Cerebellar nuclear complex (tissue), 1 donor: ENCODE data around the gene CARD9.

ENCODE experiments used
- DNase-seq, 2 experiments: peaks; one replicate each; lab custom pipeline; 2025; lab: John Stamatoyannopoulos, UW

CARD9 gene

GRCh38 chr9:136335296-136336155, 37.9 kb downstream of the CARD9 start:
- no peak for DNase-seq

GRCh38 chr9:136334541-136334940, 38.9 kb downstream of the CARD9 start:
- no peak for DNase-seq

GRCh38 chr9:136333486-136333885, 40.0 kb downstream of the CARD9 start:
- DNase-seq: no peak

GRCh38 chr9:136333045-136333444, 40.4 kb downstream of the CARD9 start:
- DNase-seq: no peak

GRCh38 chr9:136332482-136332983, 40.9 kb downstream of the CARD9 start:
- DNase-seq: no peak

DNA sequence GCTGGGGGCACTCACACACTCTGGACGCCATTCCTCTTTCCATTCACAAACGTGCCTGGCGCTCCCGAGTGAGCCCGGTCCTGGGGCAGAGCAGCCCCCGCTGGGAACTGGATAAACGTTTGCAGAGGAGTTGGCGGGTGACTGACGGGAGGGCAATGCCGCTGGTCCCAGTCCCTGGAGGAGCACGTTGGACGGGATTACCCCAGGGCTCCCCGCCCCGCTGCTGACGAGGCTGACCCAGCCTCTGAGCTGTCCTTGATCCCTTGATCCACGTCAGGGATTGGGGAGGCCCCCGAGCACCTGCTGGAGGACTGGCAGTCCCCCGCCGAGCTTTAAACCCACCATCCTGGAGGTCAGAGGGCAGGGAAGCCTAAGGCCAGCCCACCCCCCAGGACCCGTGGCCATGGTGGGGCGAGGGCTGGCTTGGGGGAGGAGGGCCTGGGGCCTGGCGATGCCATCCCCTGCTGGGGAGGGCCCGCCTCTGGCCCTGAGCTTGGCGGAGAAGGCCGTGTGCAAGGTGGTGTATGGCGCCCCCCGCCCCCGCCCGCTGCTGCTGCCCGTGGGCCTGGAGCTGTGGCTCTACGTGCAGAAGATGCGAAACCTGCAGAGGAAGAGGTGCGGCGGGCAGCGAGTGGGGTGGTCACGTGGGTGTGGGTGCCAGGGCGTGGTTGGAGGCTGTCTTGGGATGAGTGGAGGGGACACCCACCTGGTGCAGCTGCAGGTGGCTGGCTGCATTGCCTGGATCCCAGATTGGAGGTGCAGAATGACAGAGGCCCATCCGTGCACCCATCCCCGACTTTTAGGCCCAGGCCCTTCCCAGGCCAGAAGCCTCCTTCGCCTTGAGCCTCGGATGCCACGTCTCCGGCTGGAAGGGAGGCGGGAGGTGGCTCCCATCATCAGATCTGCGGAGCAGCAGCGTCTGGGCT, 41.6 kb downstream of the CARD9 start:
- no peak for DNase-seq

DNA sequence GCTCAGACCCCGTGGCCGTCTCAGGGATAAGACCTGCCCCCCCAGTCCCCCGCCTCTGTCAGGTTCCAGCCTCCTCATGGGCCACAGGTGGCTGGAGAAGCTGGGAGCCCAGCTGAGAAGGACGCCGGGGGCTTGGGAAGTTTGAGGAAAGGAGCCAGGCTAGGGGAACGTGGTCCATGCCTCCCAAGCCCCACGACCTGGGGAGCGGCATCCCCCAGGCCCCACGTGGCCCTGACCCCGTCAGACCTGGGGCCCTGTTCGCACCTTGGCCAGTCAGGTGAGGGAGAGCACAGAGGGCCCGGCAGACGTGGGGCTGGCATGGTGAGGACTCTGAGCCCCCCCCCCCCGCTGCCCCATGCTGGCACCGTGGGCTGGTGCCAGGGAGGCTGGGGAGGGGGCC, 42.4 kb downstream of the CARD9 start:
- DNase-seq: no peak

DNA sequence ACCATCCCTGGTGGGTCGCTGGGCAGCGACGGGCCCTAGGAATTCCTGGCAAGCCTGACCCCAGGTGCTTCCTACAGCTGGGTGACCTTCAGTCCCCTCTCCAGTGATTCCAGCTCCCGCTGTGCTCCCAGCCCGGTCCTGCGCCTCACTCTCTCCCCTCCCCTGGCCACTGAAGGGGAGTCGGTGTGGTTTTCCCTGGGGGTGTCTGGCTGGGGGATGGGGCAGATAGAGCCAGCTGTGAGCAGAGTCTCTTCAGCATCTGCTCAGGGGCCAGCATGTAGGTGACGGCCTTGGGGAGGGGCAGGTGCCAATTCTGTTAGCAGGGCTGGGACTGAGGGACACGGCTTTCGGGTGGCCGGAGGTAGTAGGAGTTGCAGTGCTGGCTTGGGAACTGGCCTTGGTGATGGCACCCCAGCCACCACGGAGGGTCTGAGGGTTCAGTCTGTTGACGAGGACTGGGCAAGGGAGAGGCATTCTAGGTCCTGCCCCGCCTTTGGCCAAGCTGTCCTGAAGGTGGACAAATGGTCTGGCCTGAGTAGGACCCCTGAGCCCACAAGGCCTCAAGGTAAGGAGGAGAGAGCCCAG, 43.0 kb downstream of the CARD9 start:
- DNase-seq: no peak

DNA sequence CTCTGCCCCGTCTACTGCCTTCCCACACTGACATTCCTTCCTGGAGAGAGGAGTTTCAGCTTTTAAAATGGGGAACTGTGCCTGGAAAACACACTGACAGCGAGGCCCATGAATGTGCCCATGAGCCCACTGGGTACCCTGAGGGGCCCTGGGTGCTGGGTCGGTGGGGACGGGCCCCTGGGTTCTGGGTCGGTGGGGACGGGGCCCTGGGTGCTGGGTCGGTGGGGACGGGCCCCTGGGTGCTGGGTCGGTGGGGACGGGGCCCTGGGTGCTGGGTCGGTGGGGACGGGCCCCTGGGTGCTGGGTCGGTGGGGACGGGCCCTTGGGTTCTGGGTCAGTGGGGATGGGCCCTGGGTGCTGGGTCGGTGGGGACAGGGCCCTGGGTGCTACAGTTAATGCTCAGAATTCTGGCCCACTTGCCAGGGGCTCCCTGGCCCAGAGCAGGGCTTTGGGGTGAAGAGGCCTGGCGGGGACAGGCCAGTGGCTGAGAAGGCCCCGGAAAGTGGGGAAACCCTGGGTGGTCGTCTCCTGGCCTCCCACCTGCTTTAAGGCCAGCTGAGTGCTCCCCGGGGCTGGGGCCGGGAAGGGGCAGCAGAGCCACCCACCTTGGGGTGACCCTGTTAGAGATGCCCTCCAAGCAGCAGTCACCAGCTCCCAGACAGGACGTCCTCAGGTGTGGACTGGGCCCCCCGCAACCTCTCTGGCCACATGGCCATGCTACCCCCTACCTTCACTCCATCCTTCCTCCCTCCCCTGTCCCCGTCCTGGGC, 43.6 kb downstream of the CARD9 start:
- no peak for DNase-seq

GRCh38 chr9:136329211-136329627, 44.2 kb downstream of the CARD9 start:
- DNase-seq: no peak

- no peak for DNase-seq
Observed at GRCh38 chr9:136328622-136329041, 44.8 kb downstream of the CARD9 start.

GRCh38 chr9:136328011-136328621, 45.4 kb downstream of the CARD9 start:
- DNase-seq: no peak

DNA sequence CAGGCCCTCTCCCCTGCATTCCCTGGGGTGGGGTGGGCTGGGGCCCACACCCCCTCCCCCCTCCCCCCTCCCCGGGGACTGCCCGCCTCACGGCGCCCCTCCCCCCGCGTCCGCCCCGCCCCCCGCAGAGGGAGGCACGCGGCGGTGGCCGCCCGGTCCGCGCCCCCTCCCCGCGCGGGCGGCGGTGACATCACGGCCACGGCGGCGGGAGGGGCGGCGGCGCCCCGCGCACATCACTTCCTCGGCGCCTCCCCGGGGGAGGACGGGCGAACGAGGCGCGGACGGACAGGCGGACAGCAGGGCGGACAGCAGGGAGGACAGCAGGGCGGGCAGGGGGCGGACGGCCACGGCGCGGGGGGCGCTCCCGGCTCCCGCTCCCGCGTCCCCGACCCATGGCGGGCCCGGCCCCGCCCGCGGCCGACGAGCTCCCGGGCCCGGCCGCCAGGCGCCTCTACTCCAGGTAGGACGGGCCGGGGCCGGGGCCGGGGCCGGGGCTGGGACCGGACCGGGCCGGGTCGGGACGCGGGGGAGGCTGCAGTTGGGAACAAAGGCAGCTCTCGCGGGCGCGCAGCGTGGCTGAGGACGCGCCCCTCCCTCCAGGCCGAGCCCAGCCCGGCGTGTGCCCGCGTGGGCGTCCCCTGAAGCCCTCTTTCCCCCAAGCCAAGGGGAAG, 46.0 kb downstream of the CARD9 start, which contains the start of gene GPSM1:
Gene GPSM1 (plus strand): TSS at position 236 of the 671 bp plus-strand sequence. CDS start 157 bp downstream, at position 393.
- no peak for DNase-seq

GRCh38 chr9:136326761-136327303, 46.6 kb downstream of the CARD9 start:
- no peak for DNase-seq

DNA sequence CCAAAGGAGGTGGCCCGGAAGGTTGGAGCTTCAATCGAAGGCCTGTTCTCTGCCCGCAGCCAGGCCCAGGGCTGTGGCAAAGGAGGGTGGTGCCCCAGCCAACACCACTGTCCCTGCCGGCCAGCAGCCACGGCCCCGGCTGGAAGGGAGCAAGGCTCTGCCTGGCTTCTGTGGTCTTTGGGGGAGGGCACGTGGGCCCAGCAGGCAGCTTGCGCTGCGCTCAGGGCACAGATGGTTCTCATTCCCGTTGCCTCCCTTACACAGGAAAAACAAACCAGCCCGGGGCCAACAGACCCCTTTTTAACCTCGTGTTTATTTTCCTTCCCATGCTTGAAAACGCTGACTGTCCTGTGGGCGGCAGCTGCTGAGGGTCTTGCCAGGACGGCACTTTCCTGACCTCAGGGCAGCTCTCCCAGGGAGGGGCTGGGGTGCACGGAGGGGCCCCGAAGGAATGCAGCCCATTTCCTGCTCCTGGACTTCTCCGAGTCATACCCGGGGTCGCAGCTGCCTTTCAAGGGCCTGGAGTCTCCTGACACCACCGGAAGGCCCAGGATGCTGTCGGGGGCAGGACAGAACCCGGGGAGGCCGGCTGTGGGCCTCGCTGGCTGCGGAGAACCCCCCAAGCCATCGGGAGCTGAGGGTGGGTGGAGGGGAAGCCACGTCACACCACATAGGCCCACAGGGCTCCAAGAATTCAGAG, 47.3 kb downstream of the CARD9 start:
- DNase-seq: peak in 1 of 2 experiments; percentile 43

- no peak for DNase-seq
Observed at GRCh38 chr9:136325358-136325757, 48.1 kb downstream of the CARD9 start.

GRCh38 chr9:136324501-136325300, 48.8 kb downstream of the CARD9 start:
- DNase-seq: no peak

GRCh38 chr9:136323371-136323789, 50.1 kb downstream of the CARD9 start:
- DNase-seq: no peak
